Karpas-422 (cell line): ENCODE results near the gene SRMS. TPM values are rescaled to one million over a fixed set of nuclear protein-coding genes. Genes with fewer than 3 reads are reported as not detected.

Experiments
- DNase-seq: peaks from one replicate; pipeline ENCODE4 v3.0.0-alpha.2; 2015
- H2AFZ ChIP-seq: fragments of 200-600 bp; sonication (generic); 2 replicates; pipeline ENCODE4 v1.6.1; 2014; ENCODE audit warnings: antibody characterized with exemption, low read length, mixed read lengths
- H3K27ac ChIP-seq: fragments of 200-600 bp; sonication (generic); 2 replicates; pipeline ENCODE4 v1.5.1; 2014; ENCODE audit warnings: mild to moderate bottlenecking, low read length, moderate library complexity
- H3K27me3 ChIP-seq: fragments of 200-600 bp; sonication (generic); 2 replicates; pipeline ENCODE4 v1.6.1; 2014; ENCODE audit warnings: low read length, mixed read lengths
- H3K36me3 ChIP-seq: fragments of 200-600 bp; sonication (generic); 2 replicates; pipeline ENCODE4 v1.6.1; 2014; ENCODE audit warnings: low read length, mixed read lengths; ENCODE audit not compliant: insufficient read depth
- H3K4me1 ChIP-seq: fragments of 200-600 bp; sonication (generic); 2 replicates; pipeline ENCODE4 v1.6.1; 2014; ENCODE audit warnings: mild to moderate bottlenecking, low read length, mixed read lengths
- H3K4me2 ChIP-seq: fragments of 200-600 bp; sonication (generic); 2 replicates; pipeline ENCODE4 v1.6.1; 2014; ENCODE audit warnings: low read length, low read depth, mild to moderate bottlenecking; ENCODE audit not compliant: poor library complexity, severe bottlenecking
- H3K4me3 ChIP-seq: fragments of 200-600 bp; sonication (generic); 2 replicates; pipeline ENCODE4 v1.5.1; 2014; ENCODE audit warnings: mild to moderate bottlenecking, antibody characterized with exemption, low read length, mixed read lengths
- H3K79me2 ChIP-seq: fragments of 200-600 bp; sonication (generic); 2 replicates; pipeline ENCODE4 v1.6.1; 2014; ENCODE audit warnings: mild to moderate bottlenecking, low read length, mixed read lengths
- H3K9ac ChIP-seq: fragments of 200-600 bp; sonication (generic); 2 replicates; pipeline ENCODE4 v1.6.0; 2014; ENCODE audit warnings: low read length
- H3K9me2 ChIP-seq: fragments of 200-600 bp; sonication (generic), shearing (Covaris generic); replicated peaks from 2 replicates; pipeline ENCODE4 v1.6.0; 2014; ENCODE audit warnings: mild to moderate bottlenecking, low read length, moderate library complexity; ENCODE audit not compliant: insufficient read depth
- H3K9me3 ChIP-seq: fragments of 300-700, 200-600 bp; sonication (generic); 2 replicates; pipeline ENCODE4 v1.6.1; 2014; ENCODE audit warnings: low read length, mixed read lengths
- H4K20me1 ChIP-seq: fragments of 200-600 bp; sonication (generic); 2 replicates; pipeline ENCODE4 v1.6.1; 2014; ENCODE audit warnings: mild to moderate bottlenecking, antibody characterized with exemption, low read length, low read depth; ENCODE audit not compliant: insufficient read depth
- total RNA-seq: library from RNA; depleted of rRNA; stranded (reverse); fragments of >200 nt; shearing (Covaris generic); gene quantifications from 2 replicates; pipeline ENCODE4 v1.2.3, GENCODE V29; 2014; ENCODE audit warnings: low replicate concordance

Gene SRMS
- total RNA-seq, 1 experiment from 2014 or later: not detected

DNA sequence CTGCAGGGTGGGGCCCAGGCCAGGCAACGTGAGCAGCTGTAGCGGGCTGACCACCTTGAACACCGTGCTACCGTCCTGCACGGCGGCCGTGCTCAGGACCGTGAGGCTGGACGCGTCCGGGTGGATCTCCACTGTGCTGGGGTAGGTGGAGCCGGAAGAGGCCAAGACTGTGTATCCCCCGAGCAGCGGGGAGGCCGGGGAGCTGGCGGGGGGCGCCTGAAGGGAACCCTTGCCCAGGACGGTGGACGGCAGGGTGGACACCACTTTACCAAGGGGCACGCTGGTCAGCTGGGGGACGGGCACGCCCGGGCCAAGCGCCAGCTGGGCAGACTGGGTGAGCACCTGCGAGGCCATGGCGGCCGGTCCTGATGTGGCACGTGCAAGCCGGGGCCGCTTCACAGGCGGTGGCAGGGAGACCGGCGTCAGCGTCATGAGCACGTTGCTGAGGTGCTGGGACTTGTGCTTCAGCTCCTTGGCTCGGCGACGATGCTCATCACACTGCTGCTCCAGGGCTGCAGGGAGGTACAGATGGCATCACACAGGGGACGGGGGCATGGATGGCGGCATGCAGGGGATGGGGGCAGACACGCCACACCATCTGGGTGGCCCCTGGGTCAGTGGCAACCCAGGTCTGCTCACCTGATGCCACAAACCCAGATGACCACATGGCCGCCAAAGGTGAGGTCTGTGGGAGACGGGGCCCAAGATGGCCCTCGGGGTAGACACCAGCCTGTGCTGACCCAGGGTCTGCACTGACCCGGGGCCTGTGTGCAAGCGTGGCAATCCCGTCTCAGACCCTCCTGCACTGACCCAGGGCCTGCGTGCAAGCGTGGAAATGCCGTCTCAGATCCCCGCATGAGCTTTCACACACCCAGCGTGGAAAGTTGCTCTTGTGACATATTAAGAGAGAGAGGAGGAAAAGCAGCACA, 42.9 kb upstream of the SRMS start:
- no peaks in the 10 kb centered on the region for H3K9me2 ChIP-seq
- H3K9ac ChIP-seq: no peak overlapping the region
- H3K27ac ChIP-seq: no peak overlapping the region
- DNase-seq: no peak
- H4K20me1 ChIP-seq: no peaks in the 10 kb centered on the region
- H3K79me2 ChIP-seq: no peaks in the 10 kb centered on the region
- H3K9me3 ChIP-seq: no peaks in the 10 kb centered on the region
- H2AFZ ChIP-seq: no peak overlapping the region
- no peaks in the 10 kb centered on the region for H3K36me3 ChIP-seq
- no peaks in the 10 kb centered on the region for H3K27me3 ChIP-seq
- H3K4me2 ChIP-seq: no peak overlapping the region
- H3K4me3 ChIP-seq: no peak overlapping the region
- no peaks in the 10 kb centered on the region for H3K4me1 ChIP-seq

DNA sequence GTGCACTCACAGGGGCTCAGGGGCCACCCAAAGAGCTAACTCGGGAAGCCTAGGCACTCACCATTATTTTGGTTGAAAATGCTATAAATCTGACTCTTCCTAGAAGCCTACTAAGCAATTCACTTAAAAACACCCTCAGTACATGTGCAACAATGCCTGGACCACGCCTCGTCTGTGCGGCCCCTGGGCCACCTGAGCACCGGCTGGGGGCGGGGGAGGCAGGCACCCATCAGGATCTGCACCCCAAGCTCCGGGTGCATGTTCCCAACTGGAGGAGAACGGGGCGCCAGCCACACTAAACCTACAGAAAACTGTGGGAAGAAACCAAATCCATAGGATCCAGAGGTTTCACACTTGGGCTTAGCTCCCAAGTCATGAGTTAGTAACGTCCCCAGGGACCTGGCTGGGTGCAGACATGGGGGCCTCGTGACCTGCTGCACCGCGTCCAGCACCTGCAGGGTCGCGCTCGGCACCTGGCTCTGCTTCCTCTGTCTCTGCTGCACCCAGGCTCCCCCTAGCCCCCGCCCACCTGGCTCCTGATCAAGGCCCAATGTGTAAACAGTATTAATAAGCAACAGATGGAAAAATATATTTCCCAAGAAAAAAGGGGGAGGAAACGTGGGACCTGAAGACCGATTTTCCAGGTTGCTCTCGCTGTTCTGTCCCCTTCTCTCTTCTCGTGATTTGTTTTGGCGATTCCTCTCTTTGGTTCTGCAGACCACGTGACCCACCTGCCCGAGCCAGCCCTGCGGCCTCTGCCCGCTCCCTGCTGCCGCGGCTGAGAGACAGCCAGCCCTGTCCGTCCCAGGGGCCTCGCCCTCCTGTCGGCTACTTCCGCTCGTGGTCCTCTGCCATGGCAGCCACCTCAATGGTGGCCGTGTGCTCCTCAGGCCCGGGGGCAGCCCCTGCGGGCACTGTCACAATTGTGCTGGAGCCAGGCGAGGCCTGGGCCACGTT, 42.0 kb upstream of the SRMS start:
- Histone ChIP-seq H2AFZ (no peak overlapping the region), H3K9ac (no peak overlapping the region), H3K27ac (no peak overlapping the region), H3K9me2 (no peaks in the 10 kb centered on the region), H4K20me1 (no peaks in the 10 kb centered on the region), H3K4me3 (no peak overlapping the region), H3K4me2 (no peak overlapping the region), H3K36me3 (no peaks in the 10 kb centered on the region), H3K4me1 (no peaks in the 10 kb centered on the region), H3K79me2 (no peaks in the 10 kb centered on the region), H3K27me3 (no peaks in the 10 kb centered on the region), H3K9me3 (no peaks in the 10 kb centered on the region)
- no peak for DNase-seq

DNA sequence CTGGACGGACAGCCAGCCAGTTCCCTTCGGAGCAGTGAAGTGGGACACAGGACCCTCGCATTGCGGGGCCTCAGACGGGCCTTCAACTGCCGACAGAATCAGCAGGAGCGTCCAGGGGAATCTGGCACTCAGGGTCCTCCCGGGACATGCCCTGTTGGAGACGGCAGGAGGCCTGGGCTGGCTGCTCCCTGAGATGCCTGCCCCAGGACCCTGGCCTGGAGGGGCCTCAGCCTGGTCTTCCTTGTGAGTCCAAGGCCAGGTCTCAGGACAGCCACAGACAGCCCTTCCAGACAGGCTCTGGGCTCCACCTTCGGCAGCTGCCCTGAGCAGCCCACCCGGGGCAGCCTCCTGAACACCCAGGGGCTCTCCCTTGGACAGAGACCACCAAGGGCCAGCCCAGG, 41.1 kb upstream of the SRMS start:
- DNase-seq: no peak
- Histone ChIP-seq H3K9me3 (no peaks in the 10 kb centered on the region), H3K9ac (no peak overlapping the region), H3K79me2 (no peaks in the 10 kb centered on the region), H3K4me2 (no peak overlapping the region), H3K4me1 (no peaks in the 10 kb centered on the region), H3K27me3 (no peaks in the 10 kb centered on the region), H3K27ac (no peak overlapping the region), H4K20me1 (no peaks in the 10 kb centered on the region), H2AFZ (no peak overlapping the region), H3K4me3 (no peak overlapping the region), H3K36me3 (no peaks in the 10 kb centered on the region), H3K9me2 (no peaks in the 10 kb centered on the region)

DNA sequence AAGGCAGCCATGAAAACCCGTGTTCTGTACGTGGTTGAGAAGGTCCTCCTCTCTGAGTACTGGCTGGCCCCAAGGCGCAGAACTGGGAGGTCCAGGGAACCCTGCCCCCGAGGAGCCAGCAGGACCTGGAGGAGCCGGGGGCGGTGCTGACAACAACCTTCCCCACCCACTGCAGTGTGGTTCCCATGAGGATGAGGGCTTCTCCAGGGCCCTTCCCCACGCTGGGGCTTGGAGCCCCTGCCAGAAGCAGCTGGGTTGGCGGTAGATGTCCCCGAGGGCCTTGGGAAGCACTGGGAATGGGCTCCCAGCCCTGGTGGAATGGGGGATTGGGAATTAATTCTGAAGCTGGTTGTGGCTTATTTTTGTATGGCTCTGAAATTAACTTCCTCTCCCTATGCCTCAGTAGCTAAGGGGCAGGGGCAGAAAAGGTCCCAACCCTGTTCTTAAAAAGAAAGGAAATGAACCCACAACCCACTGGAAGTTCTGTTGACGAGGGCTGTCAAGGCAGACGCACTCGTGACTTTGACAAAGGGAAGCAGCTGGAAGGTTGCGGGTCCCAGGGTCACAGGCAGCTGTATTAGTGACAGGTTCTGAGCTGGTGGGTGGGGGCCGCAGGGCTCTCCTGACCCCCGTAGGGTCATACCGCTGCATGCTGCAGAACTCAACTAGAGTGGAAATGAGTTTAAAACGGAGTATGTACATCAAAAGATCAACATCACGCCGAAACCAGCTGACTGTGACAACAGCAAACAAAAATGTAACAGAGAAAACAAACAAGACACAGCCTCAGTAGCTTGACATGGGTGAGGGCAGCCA, 40.4 kb upstream of the SRMS start:
- H3K4me2 ChIP-seq: no peak overlapping the region

DNA sequence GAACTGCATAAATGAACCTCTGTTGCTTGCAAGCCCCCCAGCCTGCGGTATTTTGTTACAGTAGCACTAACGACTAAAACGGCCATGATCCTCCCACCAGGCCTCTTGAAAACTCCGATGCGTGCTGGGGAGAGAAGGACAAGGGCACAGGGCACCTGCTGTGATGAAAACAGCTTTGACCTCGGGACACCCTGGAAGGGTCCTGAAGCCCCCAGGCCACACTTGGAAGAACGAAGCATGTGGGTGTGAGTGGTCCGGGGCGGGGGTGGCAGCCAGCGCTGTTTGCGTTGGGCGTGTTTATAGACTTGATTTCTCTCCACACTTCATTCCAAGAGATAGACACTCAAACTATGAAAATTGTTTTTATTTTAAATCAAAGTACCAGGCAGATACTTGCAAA, 39.7 kb upstream of the SRMS start:
- no peak for DNase-seq
- Histone ChIP-seq H3K79me2 (no peaks in the 10 kb centered on the region), H3K36me3 (no peaks in the 10 kb centered on the region), H3K4me1 (no peaks in the 10 kb centered on the region), H3K9me3 (no peaks in the 10 kb centered on the region), H3K9me2 (no peaks in the 10 kb centered on the region), H3K9ac (no peak overlapping the region), H2AFZ (no peak overlapping the region), H3K27ac (no peak overlapping the region), H3K4me2 (no peak overlapping the region), H3K27me3 (no peaks in the 10 kb centered on the region), H3K4me3 (no peak overlapping the region), H4K20me1 (no peaks in the 10 kb centered on the region)

More for the DNA sequence above, 40.4 kb upstream of the SRMS start:
- Histone ChIP-seq H3K27ac (no peak overlapping the region), H3K9ac (no peak overlapping the region), H3K27me3 (no peaks in the 10 kb centered on the region), H3K79me2 (no peaks in the 10 kb centered on the region), H4K20me1 (no peaks in the 10 kb centered on the region), H3K4me1 (no peaks in the 10 kb centered on the region), H3K4me3 (no peak overlapping the region), H3K9me2 (no peaks in the 10 kb centered on the region), H3K9me3 (no peaks in the 10 kb centered on the region), H3K36me3 (no peaks in the 10 kb centered on the region), H2AFZ (no peak overlapping the region)
- no peak for DNase-seq

DNA sequence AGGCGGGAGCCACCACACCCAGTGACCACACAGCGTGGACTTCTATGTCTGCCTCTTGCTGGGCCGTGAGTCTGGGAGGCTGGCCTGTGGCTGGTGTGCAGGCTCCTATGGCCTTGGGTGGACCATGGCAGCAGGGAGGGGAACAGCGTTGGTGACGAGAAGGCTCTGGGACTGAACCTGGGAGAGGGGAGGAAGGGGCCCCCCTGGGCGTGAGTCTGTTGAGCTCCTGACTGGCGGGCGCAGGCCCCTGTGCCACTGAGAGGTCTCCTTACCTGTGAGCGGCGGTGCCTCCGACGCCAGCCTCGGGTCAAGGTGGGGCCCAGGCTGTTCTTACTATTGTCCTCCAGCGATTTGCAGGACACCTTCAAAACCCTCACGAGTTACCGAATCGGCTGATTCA, 39.2 kb upstream of the SRMS start:
- Histone ChIP-seq H3K79me2 (no peaks in the 10 kb centered on the region), H3K9me3 (no peaks in the 10 kb centered on the region), H3K9ac (no peak overlapping the region), H3K4me1 (no peaks in the 10 kb centered on the region), H3K4me2 (no peak overlapping the region), H3K9me2 (no peaks in the 10 kb centered on the region), H3K4me3 (no peak overlapping the region), H3K27ac (no peak overlapping the region), H4K20me1 (no peaks in the 10 kb centered on the region), H3K36me3 (no peaks in the 10 kb centered on the region), H2AFZ (no peak overlapping the region), H3K27me3 (no peaks in the 10 kb centered on the region)
- no peak for DNase-seq

DNA sequence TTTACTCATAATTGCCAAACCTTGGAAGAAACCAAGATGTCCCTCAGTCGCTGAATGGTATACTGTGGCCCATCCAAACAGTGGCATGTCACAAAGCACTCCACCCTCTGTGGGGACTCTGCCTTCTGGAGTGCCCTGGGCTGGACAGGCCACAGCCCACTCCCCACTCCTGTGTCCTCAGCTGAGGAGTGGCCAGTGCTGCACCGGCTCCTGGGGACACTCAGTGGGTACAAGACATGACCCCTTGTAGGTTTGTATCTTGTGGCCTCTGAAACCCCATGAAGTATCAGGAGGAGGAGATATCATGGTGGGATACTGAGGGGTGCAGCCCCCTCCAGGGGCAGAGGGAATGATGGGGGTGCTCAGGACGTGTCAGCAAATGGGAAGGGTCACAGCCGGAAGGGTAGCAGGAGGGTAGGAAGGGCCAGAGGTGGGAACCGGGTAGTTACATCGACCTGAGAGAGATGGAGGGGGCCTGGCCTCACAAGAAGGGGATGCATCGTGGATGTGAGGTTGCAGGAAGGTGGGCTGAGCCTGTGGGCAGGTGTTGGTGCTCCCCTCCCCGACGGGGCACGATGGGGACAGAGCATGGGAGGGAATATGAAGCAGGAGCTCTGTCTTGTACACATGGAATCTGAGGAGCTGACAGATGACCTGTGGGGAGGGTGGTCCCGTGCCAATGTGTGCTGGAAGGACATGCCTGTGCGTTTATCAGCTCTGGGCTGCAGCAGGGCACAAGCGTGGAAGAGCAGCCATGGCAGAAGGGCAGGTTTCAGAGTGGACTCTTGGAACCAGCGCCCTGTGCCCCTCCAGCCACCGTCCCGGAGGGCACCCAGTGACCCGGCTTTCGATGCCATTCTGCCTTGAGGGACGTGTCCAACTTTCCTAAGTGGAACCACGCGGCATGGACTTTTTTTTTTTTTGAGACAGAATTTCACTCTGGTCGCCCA, 38.3 kb upstream of the SRMS start:
- Histone ChIP-seq H3K4me2 (no peak overlapping the region), H3K9me3 (no peaks in the 10 kb centered on the region), H3K79me2 (no peaks in the 10 kb centered on the region), H3K9ac (no peak overlapping the region), H3K27ac (no peak overlapping the region), H4K20me1 (peaks cover 6% of the 10 kb centered on the region; the same call in 1 of the 2 replicates), H3K27me3 (no peaks in the 10 kb centered on the region), H3K9me2 (no peaks in the 10 kb centered on the region), H3K4me3 (no peak overlapping the region), H2AFZ (no peak overlapping the region), H3K4me1 (no peaks in the 10 kb centered on the region), H3K36me3 (no peaks in the 10 kb centered on the region)
- DNase-seq: no peak
